GM10266 (cell line): ENCODE data around the gene HYDIN.

Experiments
- DNase-seq: peaks from one replicate; pipeline ENCODE4 v3.0.0; 2012; ENCODE audit errors: extremely low spot score
- CTCF ChIP-seq: IDR thresholded peaks from 2 replicates; pipeline ENCODE4 v1.5.1; 2012; ENCODE audit warnings: mild to moderate bottlenecking, low read depth; ENCODE audit not compliant: control insufficient read depth, insufficient read depth; ENCODE audit errors: missing control alignments

HYDIN gene

GRCh38 chr16:70780546-70780945 is 450.0 kb downstream of the HYDIN start:
- no peak for DNase-seq
- no peak for TF ChIP-seq CTCF

GRCh38 chr16:70779361-70779760 is 451.2 kb downstream of the HYDIN start:
- no peak for TF ChIP-seq CTCF
- DNase-seq: no peak

- no peak for DNase-seq
- no peak for TF ChIP-seq CTCF
Observed at GRCh38 chr16:70778901-70779309, 451.6 kb downstream of the HYDIN start.

GRCh38 chr16:70777973-70778406 is 452.5 kb downstream of the HYDIN start:
- DNase-seq: no peak
- no peak for TF ChIP-seq CTCF

- TF ChIP-seq CTCF: no peak
- no peak for DNase-seq
Observed at GRCh38 chr16:70777496-70777895, 453.0 kb downstream of the HYDIN start.

GRCh38 chr16:70775399-70775798 is 455.1 kb downstream of the HYDIN start:
- no peak for TF ChIP-seq CTCF
- DNase-seq: no peak

GRCh38 chr16:70774261-70774660 is 456.3 kb downstream of the HYDIN start:
- no peak for TF ChIP-seq CTCF
- DNase-seq: no peak

- TF ChIP-seq CTCF: no peak
- no peak for DNase-seq
Observed at GRCh38 chr16:70772493-70772892, 458.0 kb downstream of the HYDIN start.
